Measurements from ENCODE around the gene MYO3B.

DNA sequence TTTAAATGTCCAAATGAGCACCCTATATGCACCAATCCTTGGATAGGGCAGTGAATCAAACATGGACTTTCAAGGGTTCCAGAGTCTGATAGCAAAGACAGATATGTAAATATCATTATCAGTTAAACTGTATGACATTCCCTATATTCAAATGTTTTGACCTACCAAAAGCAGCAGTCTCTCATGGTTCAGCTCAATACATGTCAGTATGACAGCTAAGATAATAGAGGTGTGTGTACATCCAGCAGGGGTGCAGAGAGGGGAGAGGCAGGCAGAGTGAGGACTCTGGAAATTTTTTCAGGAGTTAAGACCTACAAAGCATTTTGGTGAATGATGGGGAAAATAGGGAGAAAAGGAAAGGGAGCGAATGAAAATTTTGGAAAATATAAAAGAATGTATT, 106.3 kb downstream of the MYO3B start:
- TF ChIP-seq, protein P1, sequence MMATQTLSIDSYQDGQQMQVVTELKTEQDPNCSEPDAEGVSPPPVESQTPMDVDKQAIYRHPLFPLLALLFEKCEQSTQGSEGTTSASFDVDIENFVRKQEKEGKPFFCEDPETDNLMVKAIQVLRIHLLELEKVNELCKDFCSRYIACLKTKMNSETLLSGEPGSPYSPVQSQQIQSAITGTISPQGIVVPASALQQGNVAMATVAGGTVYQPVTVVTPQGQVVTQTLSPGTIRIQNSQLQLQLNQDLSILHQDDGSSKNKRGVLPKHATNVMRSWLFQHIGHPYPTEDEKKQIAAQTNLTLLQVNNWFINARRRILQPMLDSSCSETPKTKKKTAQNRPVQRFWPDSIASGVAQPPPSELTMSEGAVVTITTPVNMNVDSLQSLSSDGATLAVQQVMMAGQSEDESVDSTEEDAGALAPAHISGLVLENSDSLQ (IDR thresholded peaks at IDR 0.05): no peak
- no peak for TF ChIP-seq FOXM1 (IDR thresholded peaks at IDR 0.05; ENCODE audit: borderline replicate concordance)
- no peak for TF ChIP-seq SP1 (IDR thresholded peaks at IDR 0.05)
- TF ChIP-seq ARNT (IDR thresholded peaks at IDR 0.05): no peak
- no peak for TF ChIP-seq HDGF (IDR thresholded peaks at IDR 0.05; ENCODE audit: borderline replicate concordance)
- TF ChIP-seq ZNF384 (IDR thresholded peaks at IDR 0.05): no peak
